ENCODE measurements around the gene CEACAM5.

The CEACAM5 gene

DNA sequence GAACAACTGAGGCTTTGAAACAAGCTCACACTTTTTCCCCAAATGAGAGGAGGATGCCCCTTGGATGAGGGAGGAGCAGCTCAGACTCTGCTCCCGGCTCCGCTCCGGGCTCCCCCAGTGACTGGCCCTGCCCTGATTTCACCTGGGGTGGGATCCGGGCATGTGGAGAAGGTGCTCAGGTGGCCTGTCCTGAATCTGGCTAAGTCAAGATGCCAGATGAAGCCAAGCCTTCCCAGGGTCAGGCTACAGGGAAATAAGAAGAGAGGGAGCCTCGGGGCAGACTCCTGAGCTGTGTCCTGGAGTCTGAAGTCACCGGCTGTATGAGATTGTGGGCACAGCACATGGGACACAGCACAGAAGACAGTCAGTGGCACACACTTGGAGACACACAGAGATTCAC, 10.3 kb downstream of the CEACAM5 start:
- no peak overlapping the region for H3K4me3 ChIP-seq (ENCODE audit: low read depth, low read length)
- TF ChIP-seq, protein P1, sequence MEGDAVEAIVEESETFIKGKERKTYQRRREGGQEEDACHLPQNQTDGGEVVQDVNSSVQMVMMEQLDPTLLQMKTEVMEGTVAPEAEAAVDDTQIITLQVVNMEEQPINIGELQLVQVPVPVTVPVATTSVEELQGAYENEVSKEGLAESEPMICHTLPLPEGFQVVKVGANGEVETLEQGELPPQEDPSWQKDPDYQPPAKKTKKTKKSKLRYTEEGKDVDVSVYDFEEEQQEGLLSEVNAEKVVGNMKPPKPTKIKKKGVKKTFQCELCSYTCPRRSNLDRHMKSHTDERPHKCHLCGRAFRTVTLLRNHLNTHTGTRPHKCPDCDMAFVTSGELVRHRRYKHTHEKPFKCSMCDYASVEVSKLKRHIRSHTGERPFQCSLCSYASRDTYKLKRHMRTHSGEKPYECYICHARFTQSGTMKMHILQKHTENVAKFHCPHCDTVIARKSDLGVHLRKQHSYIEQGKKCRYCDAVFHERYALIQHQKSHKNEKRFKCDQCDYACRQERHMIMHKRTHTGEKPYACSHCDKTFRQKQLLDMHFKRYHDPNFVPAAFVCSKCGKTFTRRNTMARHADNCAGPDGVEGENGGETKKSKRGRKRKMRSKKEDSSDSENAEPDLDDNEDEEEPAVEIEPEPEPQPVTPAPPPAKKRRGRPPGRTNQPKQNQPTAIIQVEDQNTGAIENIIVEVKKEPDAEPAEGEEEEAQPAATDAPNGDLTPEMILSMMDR (conservative IDR thresholded peaks at IDR 0.05; ENCODE audit: low read depth, low read length), result no peak
- no peak for DNase-seq (ENCODE audit: low read depth)

- DNase-seq (ENCODE audit: low read depth), result no peak
- TF ChIP-seq, protein P1 (conservative IDR thresholded peaks at IDR 0.05; ENCODE audit: low read depth, low read length), result no peak
Observed at GRCh38 chr19:41720103-41720502, 11.7 kb downstream of the CEACAM5 start.

DNA sequence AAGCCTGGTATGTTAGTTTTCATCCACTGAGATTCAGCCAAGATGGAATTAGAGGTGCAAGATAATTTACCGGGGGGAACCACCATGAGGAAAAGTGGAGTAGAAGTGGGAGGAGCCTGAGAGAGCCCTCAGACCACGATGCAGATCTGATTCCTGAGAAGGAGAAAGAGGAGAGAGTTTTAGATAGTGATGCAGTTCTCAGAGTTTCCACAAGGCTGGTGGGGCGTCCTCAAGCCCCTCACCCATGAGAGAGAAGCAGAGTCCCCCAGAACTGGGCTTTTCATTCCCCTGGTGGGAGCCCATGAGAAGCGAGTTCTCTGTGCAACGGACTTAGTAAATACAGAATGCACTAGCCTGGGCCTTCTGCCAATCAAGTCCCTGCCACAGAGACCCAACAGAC, 18.1 kb downstream of the CEACAM5 start:
- TF ChIP-seq, protein P1 (conservative IDR thresholded peaks at IDR 0.05; ENCODE audit: low read depth, low read length), result no peak

More at GRCh38 chr19:41720103-41720502, 11.7 kb downstream of the CEACAM5 start:
- no peak overlapping the region for H3K4me3 ChIP-seq (ENCODE audit: low read depth, low read length)

DNA sequence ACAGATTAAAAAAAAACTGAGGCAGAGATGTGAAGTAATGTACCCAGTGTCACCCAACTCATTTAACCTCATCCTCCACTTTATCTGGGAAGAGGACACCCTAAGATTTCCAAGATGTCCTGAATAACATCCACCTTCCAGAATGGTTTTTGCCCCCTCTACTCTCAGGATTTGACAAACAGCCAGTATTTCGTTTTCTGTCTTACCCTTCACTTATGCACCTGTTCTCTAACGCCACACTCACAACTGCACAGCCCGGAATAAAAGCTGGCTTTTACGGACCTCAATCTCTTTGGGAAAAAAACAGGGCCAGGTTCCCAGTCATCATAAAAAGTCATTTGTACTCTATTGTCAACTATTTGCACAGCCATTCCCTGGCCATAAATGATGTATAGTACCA, 25.7 kb downstream of the CEACAM5 start:
- no peak overlapping the region for H3K4me3 ChIP-seq (ENCODE audit: low read depth, low read length)
- DNase-seq (ENCODE audit: low read depth), result no peak
- TF ChIP-seq, protein P1 (conservative IDR thresholded peaks at IDR 0.05; ENCODE audit: low read depth, low read length), result no peak

More for the DNA sequence above, 18.1 kb downstream of the CEACAM5 start:
- H3K4me3 ChIP-seq (ENCODE audit: low read depth, low read length), result no peak overlapping the region
- DNase-seq (ENCODE audit: low read depth), result no peak

DNA sequence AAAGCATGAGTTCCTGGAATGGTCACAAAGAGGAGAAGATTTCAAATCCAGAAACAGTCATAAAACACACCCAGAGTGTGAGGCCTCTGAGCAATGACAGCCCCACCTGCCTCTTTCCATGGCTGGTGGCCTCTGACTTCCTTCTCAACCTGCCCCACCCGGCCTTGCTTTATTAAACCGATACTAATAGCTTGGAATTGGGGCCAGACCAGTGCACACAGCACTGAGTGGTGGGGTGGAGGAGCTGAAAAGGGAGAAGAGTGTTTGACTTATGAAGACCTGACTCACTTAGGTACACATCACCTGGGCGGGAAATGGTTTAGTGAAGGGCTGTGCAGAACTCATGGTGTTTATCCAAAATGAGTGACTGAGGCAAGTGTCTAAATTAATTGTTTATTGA, 26.2 kb downstream of the CEACAM5 start:
- H3K4me3 ChIP-seq (ENCODE audit: low read depth, low read length), result no peak overlapping the region
- no peak for DNase-seq (ENCODE audit: low read depth)
- TF ChIP-seq, protein P1 (conservative IDR thresholded peaks at IDR 0.05; ENCODE audit: low read depth, low read length), result no peak

- TF ChIP-seq, protein P1 (conservative IDR thresholded peaks at IDR 0.05; ENCODE audit: low read depth, low read length), result no peak
- no peak for DNase-seq (ENCODE audit: low read depth)
- H3K4me3 ChIP-seq (ENCODE audit: low read depth, low read length), result no peak overlapping the region
Observed at GRCh38 chr19:41735071-41735600, 26.7 kb downstream of the CEACAM5 start.

GRCh38 chr19:41739361-41739760, 30.9 kb downstream of the CEACAM5 start:
- DNase-seq (ENCODE audit: low read depth), result no peak
- TF ChIP-seq, protein P1 (conservative IDR thresholded peaks at IDR 0.05; ENCODE audit: low read depth, low read length), result no peak
- no peak overlapping the region for H3K4me3 ChIP-seq (ENCODE audit: low read depth, low read length)

Measured in choroid plexus epithelial cell (primary cell).